ENCODE data around the gene NCR2. TPM values are rescaled to one million over a fixed set of nuclear protein-coding genes. Genes with fewer than 3 reads are reported as not detected.
A peak's percentile ranks its signal among the peaks of the same experiment; 100 is the strongest.

Gene NCR2
- polyA plus RNA-seq, 1 of the 3 experiments (the other 2 are of a cell fraction): not detected

GRCh38 chr6:41371461-41371991, 36.1 kb downstream of the NCR2 start:
- DNase-seq: peak; percentile 66
- 13% methylated on average over 37 of the region's 39 CpGs for WGBS (ENCODE audit: low lambda C conversion rate)
- H3K36me3 ChIP-seq (replicated peaks in 1 of 2; ENCODE audit: control insufficient read depth in 1 of 2, insufficient read depth in 2 of 2, low read length in 1 of 2): no peaks in the 10 kb centered on the region
- no peaks in the 10 kb centered on the region for H3K9me3 ChIP-seq
- peak overlapping the region; percentile 16 to 48; a peak in 3 of 4 replicates for H3K4me3 ChIP-seq (ENCODE audit: low read depth in 2 of 2, low read length in 1 of 2)
- H3F3A ChIP-seq (replicated peaks; ENCODE audit: insufficient read depth): peaks cover 3% of the 10 kb centered on the region
- H3K9ac ChIP-seq: no peak overlapping the region
- no peaks in the 10 kb centered on the region for H4K20me1 ChIP-seq (ENCODE audit: insufficient read depth)
- TF ChIP-seq FOXM1 (IDR thresholded peaks at IDR 0.05; ENCODE audit: low read depth): no peak
- TF ChIP-seq, protein P1, sequence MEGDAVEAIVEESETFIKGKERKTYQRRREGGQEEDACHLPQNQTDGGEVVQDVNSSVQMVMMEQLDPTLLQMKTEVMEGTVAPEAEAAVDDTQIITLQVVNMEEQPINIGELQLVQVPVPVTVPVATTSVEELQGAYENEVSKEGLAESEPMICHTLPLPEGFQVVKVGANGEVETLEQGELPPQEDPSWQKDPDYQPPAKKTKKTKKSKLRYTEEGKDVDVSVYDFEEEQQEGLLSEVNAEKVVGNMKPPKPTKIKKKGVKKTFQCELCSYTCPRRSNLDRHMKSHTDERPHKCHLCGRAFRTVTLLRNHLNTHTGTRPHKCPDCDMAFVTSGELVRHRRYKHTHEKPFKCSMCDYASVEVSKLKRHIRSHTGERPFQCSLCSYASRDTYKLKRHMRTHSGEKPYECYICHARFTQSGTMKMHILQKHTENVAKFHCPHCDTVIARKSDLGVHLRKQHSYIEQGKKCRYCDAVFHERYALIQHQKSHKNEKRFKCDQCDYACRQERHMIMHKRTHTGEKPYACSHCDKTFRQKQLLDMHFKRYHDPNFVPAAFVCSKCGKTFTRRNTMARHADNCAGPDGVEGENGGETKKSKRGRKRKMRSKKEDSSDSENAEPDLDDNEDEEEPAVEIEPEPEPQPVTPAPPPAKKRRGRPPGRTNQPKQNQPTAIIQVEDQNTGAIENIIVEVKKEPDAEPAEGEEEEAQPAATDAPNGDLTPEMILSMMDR (IDR thresholded peaks at IDR 0.05): peak; percentile 30
- POLR2A ChIA-PET: interaction anchor here (0.7 kb wide), 1 partner anchor 32 kb away, joined by 3 read pairs; no protein-coding TSS in a partner anchor
- CTCF ChIA-PET: interaction anchor here (0.8 to 12.1 kb wide), 15 partner anchors 12 to 415 kb away, joined by 3 to 285 read pairs (median 6); partner anchors contain the start of genes NCR2 and TOMM6
- H3K4me2 ChIP-seq: peak overlapping the region; percentile 71
- H2AFZ ChIP-seq (ENCODE audit: low read depth): no peak overlapping the region
- H3K27ac ChIP-seq (ENCODE audit: low read depth in 2 of 2, low read length in 1 of 2): no peak overlapping the region
- H3K9me2 ChIP-seq: no peaks in the 10 kb centered on the region
- no peaks in the 10 kb centered on the region for H3K79me2 ChIP-seq (ENCODE audit: insufficient read depth)
- peaks cover 2 to 3% of the 10 kb centered on the region in 2 experiments; a peak in 1 of 4 replicates for H3K4me1 ChIP-seq (ENCODE audit: control insufficient read depth in 1 of 2, insufficient read depth in 2 of 2, low read depth in 1 of 2, low read length in 1 of 2)
- H3K27me3 ChIP-seq (ENCODE audit: insufficient read depth): peaks cover 83% of the 10 kb centered on the region

DNA sequence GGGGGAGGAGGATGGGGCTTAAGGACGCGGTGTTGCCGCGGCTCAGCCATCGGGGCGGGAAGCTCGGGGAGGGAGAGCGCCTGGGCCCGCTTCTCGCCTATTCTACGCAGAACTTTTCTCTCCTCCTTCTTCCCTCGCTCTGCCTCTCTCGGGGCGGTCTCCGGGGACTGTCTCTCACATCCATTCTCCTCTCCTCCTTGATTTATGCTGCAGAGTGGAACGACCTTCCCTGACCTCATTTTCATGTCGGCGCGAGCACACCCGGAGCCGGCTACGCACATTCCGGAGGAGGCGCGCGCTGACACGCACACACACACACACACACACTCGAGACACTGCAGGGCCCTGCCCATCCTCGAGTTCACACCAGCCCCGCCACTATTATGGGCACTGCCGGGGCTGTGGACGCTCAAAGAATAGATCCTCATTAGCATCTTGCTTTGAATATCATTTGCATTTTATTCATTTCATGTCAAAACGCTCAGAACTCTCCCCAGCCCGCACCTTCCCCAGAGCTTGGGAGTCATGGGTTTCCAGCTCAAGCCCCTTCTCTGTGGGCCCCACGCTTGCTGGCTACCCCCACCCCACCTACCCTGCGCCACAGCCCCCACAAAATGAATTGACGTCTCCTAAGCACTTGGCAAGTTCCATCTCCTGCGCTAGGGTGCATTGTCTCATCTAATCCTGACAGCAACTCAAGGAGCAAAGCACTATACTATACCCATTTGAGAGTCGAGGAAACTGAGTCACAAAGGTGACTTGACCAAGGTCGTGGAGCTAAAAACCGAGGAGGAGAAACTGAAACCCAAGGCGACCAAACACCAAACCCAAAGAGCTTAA, 36.8 kb downstream of the NCR2 start:
- H3K4me2 ChIP-seq: peak overlapping the region; percentile 71
- no peaks in the 10 kb centered on the region for H3K79me2 ChIP-seq (ENCODE audit: insufficient read depth)
- POLR2A ChIA-PET: interaction anchor here (0.7 kb wide), 1 partner anchor 32 kb away, joined by 3 read pairs; no protein-coding TSS in a partner anchor
- no peaks in the 10 kb centered on the region for H4K20me1 ChIP-seq (ENCODE audit: insufficient read depth)
- TF ChIP-seq EZH2phosphoT487 (IDR thresholded peaks at IDR 0.05; ENCODE audit: borderline replicate concordance, low read depth): no peak
- no peak overlapping the region for H3K9ac ChIP-seq
- H3K36me3 ChIP-seq (replicated peaks in 1 of 2; ENCODE audit: control insufficient read depth in 1 of 2, insufficient read depth in 2 of 2, low read length in 1 of 2): no peaks in the 10 kb centered on the region
- H3K4me1 ChIP-seq (ENCODE audit: control insufficient read depth in 1 of 2, insufficient read depth in 2 of 2, low read depth in 1 of 2, low read length in 1 of 2): peaks cover 2 to 3% of the 10 kb centered on the region in 2 experiments; a peak in 1 of 4 replicates
- CTCF ChIA-PET: interaction anchor here (0.7 to 12.1 kb wide), 16 partner anchors 12 to 414 kb away, joined by 3 to 285 read pairs (median 6); partner anchors contain the start of gene TOMM6
- no peak overlapping the region for H2AFZ ChIP-seq (ENCODE audit: low read depth)
- H3K27ac ChIP-seq (ENCODE audit: low read depth in 2 of 2, low read length in 1 of 2): no peak overlapping the region
- WGBS (ENCODE audit: low lambda C conversion rate): 5% methylated on average over 42 of the region's 42 CpGs
- peak; percentile 43 for DNase-seq
- H3F3A ChIP-seq (replicated peaks; ENCODE audit: insufficient read depth): peaks cover 3% of the 10 kb centered on the region
- no peaks in the 10 kb centered on the region for H3K9me3 ChIP-seq
- no peaks in the 10 kb centered on the region for H3K9me2 ChIP-seq
- peak overlapping the region; percentile 16 to 48 for H3K4me3 ChIP-seq (ENCODE audit: low read depth in 2 of 2, low read length in 1 of 2)
- peaks cover 83% of the 10 kb centered on the region for H3K27me3 ChIP-seq (ENCODE audit: insufficient read depth)

Data from SK-N-SH (cell line).